SIG-M5 (cell line): ENCODE results near the gene RRAGA.
A peak's percentile ranks its signal among the peaks of the same experiment; 100 is the strongest.
"Not testable (repeated sequence)": the region's sequence is repeated elsewhere in the genome, so short reads cannot be mapped to it uniquely, and the experiment has no call there.

Experiments
- DNase-seq: peaks from one replicate; lab custom pipeline; 2025; lab: John Stamatoyannopoulos, UW

Gene RRAGA

DNA sequence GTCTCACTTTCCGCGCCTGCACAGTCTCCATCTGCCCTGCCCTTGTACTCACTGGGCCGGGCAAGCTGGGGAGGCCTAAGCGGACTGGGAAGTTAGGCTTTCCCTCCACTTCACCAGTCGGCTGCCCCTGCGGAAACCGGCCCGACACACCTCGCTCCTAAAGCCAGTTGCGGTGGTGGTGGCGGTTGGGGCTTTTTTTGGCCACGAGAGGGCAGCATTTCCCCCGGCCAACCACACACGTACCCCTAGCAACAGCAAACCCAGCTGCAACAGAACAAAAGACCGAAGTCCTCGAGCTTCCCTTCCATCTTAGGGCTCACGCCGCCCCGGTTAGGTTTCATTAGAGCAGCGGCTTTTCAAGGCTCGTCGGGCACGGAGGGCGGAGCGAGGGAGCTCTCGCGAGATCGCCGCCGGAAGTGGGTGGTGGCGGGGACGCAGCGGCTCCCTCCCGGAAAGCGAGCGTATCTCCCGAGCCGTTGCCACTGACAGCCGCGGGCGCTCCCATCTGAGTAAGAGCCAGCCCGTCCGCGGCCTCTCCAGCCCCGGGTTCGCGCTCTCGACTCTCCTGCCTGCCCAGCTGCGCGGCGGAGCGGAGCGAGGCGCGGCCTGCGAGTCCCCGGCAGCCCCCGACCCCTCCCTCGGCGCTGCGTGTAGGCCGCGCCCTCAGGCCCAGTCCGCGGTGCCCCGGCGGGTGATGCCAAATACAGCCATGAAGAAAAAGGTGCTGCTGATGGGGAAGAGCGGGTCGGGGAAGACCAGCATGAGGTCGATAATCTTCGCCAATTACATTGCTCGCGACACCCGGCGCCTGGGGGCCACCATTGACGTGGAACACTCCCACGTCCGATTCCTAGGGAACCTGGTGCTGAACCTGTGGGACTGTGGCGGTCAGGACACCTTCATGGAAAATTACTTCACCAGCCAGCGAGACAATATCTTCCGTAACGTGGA, at the start of gene RRAGA:
Gene RRAGA, plus strand, starts transcription at position 462 of the 951 bp plus-strand sequence. Its CDS starts 233 bp downstream, at position 695.
- DNase-seq, result peak; percentile 78

DNA sequence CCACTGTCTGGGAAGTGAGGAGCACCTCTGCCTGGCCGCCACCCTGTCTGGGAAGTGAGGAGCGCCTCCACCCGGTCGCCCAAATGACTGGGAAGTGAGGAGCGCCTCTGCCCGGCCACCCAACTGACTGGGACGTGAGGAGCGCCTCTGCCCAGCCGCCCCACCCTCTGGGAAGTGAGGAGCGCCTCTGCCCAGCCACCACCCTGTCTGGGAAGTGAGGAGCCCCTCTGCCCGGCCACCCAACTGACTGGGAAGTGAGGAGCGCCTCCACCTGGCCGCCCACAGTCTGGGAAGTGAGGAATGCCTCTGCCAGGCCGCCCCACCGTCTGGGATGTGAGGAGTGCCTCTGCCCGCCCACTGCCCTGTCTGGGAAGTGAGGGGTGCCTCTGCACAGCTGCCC, 49.1 kb upstream of the RRAGA start:
- DNase-seq, result no peak

DNA sequence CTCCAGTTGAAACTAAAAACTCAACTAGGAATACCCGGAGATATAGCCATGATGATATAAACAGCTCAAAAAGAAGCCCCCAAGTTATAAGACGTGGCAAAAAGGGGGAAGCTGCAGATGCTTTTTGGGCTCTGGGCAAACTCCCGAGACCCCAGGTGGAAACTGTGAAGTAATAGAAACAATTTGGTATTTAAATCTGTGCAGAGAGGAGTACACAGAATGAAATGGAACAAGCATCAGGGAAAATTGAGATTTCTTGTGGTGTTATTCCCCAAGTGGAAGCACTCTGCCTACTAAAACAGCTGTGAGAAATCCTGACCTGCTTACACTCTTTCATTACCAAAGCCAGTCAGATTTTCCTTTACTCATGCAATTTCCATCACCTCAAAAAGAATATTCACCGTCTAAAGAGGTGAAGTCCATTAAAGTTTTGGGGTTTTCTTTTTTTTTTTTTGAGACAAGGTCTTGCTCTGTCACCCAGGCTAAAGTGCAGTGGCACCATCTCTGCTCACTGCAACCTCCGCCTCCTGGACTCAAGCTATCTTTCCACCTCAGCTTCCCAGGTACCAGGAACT, 39.7 kb upstream of the RRAGA start:
- no peak for DNase-seq

DNA sequence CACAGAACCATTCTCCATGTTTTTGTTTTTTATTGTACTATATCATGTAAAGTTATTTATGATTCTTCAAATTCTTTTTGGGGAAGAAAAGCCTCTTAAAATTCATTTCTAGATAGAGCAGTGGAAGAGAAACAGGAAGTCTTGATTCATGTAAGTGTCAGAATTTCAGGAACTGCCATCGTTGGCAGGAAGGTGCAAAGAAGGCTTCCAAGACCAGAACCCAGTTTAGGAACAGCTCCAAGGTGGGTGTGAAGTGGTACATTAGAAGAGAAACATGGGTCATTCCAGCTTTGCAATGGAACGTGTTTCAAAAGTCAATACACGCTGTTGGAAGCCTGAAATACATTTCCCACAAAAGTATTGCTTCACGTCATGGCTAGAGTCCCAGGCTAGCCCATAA, 31.0 kb upstream of the RRAGA start:
- DNase-seq, result no peak

DNA sequence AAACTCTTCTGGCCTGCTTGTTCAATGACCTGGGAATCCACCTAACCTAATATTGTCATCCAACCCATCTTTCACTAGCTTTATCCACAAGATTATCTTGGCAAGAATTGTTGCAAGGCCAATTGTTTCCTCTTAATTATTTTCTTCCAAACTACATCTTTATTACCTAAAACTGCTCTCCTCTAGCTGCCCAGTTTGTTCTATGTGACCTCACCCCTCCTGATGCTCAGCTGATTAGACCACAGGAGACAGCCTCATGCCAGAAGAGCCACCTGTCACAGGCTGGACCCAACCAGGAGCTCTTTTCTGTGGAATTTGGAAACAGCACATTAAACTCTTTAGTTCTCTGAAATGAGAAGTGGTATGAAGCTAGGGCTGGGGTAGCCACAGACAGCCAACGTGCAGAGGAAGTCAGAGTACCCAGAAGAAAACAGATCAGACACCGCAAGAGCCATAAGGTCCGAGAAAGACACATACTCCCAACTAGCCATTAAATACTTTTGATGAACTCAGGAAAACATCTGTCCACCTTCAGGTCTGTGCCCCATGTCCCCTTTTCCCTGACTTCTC, 28.3 kb upstream of the RRAGA start:
- no peak for DNase-seq

DNA sequence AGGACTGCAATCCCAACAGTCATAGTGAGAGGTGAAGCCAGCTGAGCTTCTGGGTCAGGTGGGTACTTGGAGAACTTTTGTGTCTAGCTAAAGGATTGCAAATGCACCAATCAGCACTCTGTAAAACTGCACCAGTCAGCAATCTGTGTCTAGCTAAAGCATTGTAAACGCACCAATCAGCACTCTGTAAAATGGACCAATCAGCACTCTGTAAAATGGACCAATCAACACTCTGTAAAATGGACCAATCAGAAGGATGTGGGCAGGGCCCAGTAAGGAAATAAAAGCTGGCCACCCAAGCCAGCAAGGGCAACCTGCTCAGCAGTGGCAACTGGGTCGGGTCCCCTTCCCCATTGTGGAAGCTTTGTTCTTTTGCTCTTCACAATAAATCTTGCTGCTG, 27.6 kb upstream of the RRAGA start:
- DNase-seq, result not testable (repeated sequence)

DNA sequence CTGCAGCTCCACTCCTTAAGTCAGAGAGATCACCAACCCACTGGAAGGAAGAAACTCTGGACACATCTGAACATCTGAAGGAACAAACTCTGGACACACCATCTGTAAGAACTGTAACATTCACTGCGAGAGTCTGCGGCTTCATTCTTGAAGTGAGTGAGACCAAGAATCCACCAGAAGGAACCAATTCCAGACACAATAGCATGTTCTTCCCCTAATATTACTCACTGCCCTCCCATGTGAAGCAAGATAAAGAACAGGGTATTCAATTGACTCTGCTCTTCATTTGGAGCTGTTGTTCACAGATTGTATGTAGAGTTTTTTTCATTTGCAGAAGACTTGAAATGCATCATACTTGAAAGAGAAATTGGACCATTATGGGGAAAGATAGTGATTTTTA, 27.0 kb upstream of the RRAGA start:
- DNase-seq, result no peak

- DNase-seq, result no peak
These were observed 26.1 kb upstream of the RRAGA start for GRCh38 chr9:19023078-19023477.

DNA sequence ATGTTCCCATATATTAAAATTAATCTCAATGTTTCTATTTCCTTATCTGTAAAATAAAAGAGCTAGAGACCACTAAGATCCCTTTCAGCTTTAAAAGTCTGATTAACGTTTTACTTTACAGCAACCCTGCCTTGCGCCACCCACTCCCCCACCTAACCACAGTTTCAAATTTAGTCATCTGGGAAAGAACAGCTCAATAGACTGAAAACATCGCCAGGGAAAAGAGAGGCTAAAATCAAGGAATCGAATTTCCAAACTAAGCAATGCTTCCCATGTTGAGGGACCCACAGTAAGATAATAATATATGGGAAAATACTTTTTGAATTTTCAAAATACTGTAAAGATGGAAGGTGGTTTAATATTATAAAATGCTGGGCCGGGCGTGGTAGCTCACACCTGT, 22.9 kb upstream of the RRAGA start:
- no peak for DNase-seq

DNA sequence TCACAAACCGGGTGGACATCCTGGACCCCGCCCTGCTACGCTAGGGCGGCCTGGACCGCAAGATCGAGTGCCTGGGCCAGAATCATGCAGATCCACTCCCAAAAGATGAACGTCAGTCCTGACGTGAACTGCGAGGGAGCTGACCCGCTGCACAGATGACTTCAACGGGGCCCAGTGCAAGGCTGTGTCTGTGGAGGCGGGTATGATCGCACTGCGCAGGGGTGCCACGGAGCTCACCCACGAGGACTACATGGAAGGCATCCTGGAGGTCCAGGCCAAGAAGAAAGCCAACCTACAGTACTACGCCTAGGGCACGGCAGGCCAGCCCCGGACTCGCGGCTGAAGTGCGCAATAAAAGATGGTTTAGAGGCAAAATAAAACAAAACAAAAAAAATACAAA, 21.4 kb upstream of the RRAGA start:
- DNase-seq, result no peak

DNA sequence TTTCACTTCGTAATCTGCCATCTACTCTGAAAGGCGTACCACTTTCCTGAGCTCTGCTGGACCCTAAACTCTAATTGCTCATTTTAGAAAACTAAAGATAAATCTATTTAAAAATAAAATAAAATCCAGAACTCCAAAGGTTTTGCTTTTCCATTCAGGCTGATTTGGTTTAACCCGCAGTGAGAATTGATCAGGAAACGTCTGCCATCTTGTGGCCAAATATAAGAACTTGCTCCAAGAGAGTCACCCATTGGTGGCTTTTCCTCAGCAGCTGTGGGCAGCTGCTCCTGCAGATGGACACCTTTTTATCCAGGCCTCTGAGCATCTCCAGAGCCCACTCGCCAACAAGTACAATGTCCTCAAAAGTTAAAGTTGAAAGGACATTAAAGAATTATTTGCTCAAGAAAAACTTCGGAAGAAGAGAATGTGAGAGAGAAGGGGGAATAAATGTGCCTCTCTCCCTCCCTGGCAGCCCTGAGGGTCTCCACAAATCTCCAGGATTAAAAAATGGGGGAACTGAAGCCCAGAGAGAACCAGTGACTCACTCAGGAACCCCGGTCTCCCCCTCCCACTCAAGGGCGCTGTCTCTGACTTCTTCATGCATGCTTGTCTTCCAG, 20.3 kb upstream of the RRAGA start:
- no peak for DNase-seq

- DNase-seq, result no peak
These were observed 18.3 kb upstream of the RRAGA start for GRCh38 chr9:19030899-19031298.

DNA sequence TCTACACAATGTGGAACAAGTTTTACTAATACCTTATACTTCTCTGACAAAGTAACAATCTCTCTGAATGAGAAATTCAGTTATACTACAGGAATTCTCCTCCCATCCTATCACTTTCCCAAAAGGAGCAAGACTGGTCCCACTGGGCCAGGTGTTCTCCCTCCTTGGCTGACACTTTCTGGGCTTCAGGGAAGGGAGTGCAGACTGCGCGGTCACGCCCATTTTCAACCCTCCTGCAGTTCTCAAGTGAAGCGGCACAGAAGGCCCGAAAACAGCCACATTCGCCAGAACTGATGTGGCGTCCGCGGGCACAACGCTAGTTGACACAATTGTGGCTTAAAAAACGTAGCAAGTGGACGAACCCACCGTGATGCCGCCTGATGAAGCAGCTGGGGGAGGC, 16.8 kb upstream of the RRAGA start:
- no peak for DNase-seq

- DNase-seq, result no peak
These were observed 16.2 kb upstream of the RRAGA start, which contains the start of gene SAXO1 for GRCh38 chr9:19033015-19033414. SAXO1 (minus strand) TSS chr9:19033209; CDS start chr9:19032908, 301 bp downstream.

DNA sequence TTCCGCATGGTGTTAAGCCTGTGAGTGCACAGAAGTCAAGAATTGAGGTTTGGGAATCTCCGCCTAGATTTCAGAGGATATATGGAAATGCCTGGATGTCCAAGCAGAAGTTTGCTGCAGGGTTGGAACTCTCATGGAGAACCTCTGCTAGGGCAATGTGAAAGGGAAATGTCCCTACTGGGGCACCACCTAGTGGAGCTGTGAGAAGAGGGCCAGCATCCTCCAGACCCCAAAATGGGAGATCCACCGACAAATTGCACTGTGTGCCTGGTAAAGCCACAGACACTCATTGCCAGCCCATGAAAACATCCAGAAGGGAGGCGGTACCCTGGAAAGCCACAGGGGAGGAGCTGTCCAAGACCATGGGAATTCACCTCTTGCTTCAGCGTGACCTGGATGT, 12.6 kb upstream of the RRAGA start:
- no peak for DNase-seq

DNA sequence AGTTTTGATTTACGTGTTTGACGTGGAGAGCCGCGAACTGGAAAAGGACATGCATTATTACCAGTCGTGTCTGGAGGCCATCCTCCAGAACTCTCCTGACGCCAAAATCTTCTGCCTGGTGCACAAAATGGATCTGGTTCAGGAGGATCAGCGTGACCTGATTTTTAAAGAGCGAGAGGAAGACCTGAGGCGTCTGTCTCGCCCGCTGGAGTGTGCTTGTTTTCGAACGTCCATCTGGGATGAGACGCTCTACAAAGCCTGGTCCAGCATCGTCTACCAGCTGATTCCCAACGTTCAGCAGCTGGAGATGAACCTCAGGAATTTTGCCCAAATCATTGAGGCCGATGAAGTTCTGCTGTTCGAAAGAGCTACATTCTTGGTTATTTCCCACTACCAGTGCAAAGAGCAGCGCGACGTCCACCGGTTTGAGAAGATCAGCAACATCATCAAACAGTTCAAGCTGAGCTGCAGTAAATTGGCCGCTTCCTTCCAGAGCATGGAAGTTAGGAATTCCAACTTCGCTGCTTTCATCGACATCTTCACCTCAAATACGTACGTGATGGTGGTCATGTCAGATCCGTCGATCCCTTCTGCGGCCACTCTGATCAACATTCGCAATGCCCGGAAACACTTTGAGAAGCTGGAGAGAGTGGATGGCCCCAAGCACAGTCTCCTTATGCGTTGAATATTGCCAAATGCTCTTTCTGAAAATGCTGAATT, 850 bp downstream of the RRAGA start:
- DNase-seq, result no peak

- no peak for DNase-seq
These were observed 1.7 kb downstream of the RRAGA start for GRCh38 chr9:19050637-19051591.

DNA sequence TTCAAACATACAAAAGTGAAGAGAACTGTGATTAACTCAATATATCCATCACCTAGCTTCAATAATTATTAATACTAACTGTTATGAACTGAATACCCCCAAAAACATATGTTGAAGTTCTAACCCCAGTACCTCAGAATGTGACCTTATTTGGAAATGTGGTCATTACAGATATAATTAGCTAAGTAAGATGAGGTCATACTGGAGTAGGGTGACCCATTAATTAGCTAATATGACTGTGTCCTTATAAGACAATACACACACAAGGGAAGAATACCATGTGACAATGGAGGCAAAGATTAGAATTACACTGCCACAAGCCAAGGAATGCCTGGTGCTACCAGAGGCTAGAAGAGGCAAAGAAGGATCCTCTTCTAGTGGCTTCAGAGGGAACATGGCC, 7.8 kb downstream of the RRAGA start:
- DNase-seq, result no peak

- DNase-seq, result no peak
These were observed 25.0 kb downstream of the RRAGA start for GRCh38 chr9:19074229-19074628.

- DNase-seq, result no peak
These were observed 25.6 kb downstream of the RRAGA start for GRCh38 chr9:19074836-19075235.

- no peak for DNase-seq
These were observed 36.1 kb downstream of the RRAGA start for GRCh38 chr9:19085295-19085694.
